T-cell (primary cell): ENCODE data around the gene APMAP. TPM values are rescaled to one million over a fixed set of nuclear protein-coding genes. Genes with fewer than 3 reads are reported as not detected.
"Not testable (repeated sequence)": the region's sequence is repeated elsewhere in the genome, so short reads cannot be mapped to it uniquely, and the experiment has no call there.

Experiments used
- ATAC-seq, 4 experiments: fragments of 200-7000 bp in 3 of 4; fragments of 150-1000 bp in 1 of 4; cut with Tn5 transposase; replicated peaks in 1 of 4; 1 replicate in 3 of 4; 2 replicates in 1 of 4; pipeline ENCODE4 v1.10.0; 2021; ENCODE audit warnings: moderate library complexity in 3 of 4, mild to moderate bottlenecking in 2 of 4, moderate number of reproducible peaks in 1 of 4
- CTCF ChIA-PET, 2 donors: fragments of 300-600 bp; sonication (Branson Sonifier 250); formaldehyde crosslinking; loops; one replicate each; lab custom pipeline; 2022; ENCODE audit warnings: antibody characterized with exemption in 2 of 2; lab: Charles Lee
- POLR2A ChIA-PET, 2 donors: fragments of 300-600 bp; sonication (Branson Sonifier 250); formaldehyde crosslinking; loops; one replicate each; lab custom pipeline; 2022; ENCODE audit warnings: antibody characterized with exemption in 2 of 2; lab: Charles Lee
- DNase-seq, 35 experiments: peaks; one replicate each; pipeline versions ENCODE4 v3.0.0 to v3.0.0-alpha.2; 2013 to 2023
- H3K27ac ChIP-seq: one replicate; pipeline ENCODE4 v1.5.1; 2013; ENCODE audit warnings: low read length
- H3K27me3 ChIP-seq, 2 experiments: replicated peaks in 1 of 2; 1 replicate in 1 of 2; 2 replicates in 1 of 2; pipeline versions ENCODE4 v1.6.1 to v1.7.0; 2013; ENCODE audit warnings: low read length in 1 of 2, mixed read lengths in 1 of 2; ENCODE audit not compliant: control insufficient read depth in 2 of 2, insufficient read depth in 2 of 2; ENCODE audit errors: extremely low read depth in 1 of 2
- H3K36me3 ChIP-seq, 2 donors: 1 replicate in 1 of 2; 2 replicates in 1 of 2; pipeline versions ENCODE4 v1.6.1 to v1.7.0; 2013; ENCODE audit warnings: low read length in 1 of 2; ENCODE audit not compliant: control insufficient read depth in 2 of 2, insufficient read depth in 1 of 2; ENCODE audit errors: extremely low read depth in 1 of 2
- H3K4me1 ChIP-seq, 2 experiments: 1 replicate in 1 of 2; 2 replicates in 1 of 2; pipeline versions ENCODE4 v1.6.1 to v1.7.0; 2013; ENCODE audit warnings: low read length in 2 of 2, mixed read lengths in 1 of 2; ENCODE audit not compliant: insufficient read depth in 2 of 2, control insufficient read depth in 1 of 2; ENCODE audit errors: extremely low read depth in 1 of 2
- H3K4me3 ChIP-seq, 2 donors: 1 replicate in 1 of 2; 2 replicates in 1 of 2; pipeline versions ENCODE4 v1.5.1 to v1.7.0; 2013; ENCODE audit warnings: mild to moderate bottlenecking in 2 of 2, low read length in 1 of 2, moderate library complexity in 1 of 2; ENCODE audit not compliant: control insufficient read depth in 1 of 2; ENCODE audit errors: extremely low read depth in 1 of 2
- H3K9me3 ChIP-seq: 2 replicates; pipeline ENCODE4 v1.7.0; 2013
- H3K27ac Mint-ChIP-seq, 2 donors: one replicate each; pipeline ENCODE4 v1.8.0; 2020 to 2021; ENCODE audit warnings: mild to moderate bottlenecking in 2 of 2, mixed read lengths in 2 of 2
- H3K27me3 Mint-ChIP-seq, 2 donors: one replicate each; pipeline ENCODE4 v1.8.0; 2021 to 2022; ENCODE audit warnings: mixed read lengths in 2 of 2
- H3K36me3 Mint-ChIP-seq: one replicate; pipeline ENCODE4 v1.8.0; 2021; ENCODE audit warnings: mixed read lengths
- H3K4me1 Mint-ChIP-seq, 3 donors: one replicate each; pipeline ENCODE4 v1.8.0; 2020 to 2022; ENCODE audit warnings: mixed read lengths in 3 of 3, mild to moderate bottlenecking in 1 of 3
- H3K4me3 Mint-ChIP-seq, 3 donors: one replicate each; pipeline ENCODE4 v1.8.0; 2020 to 2022; ENCODE audit warnings: mild to moderate bottlenecking in 3 of 3, mixed read lengths in 3 of 3, moderate library complexity in 3 of 3
- H3K9me3 Mint-ChIP-seq, 3 donors: one replicate each; pipeline ENCODE4 v1.8.0; 2020 to 2022; ENCODE audit warnings: mixed read lengths in 3 of 3
- WGBS: methylation state at CpG from one replicate; pipeline ENCODE4 v1.1.5; 2013; ENCODE audit warnings: missing lambda C conversion rate; ENCODE audit not compliant: insufficient coverage; 5-methylcytosine and 5-hydroxymethylcytosine counted together
- total RNA-seq, 35 experiments: library from RNA in 6 of 35; stranded (reverse) in 6 of 35; fragments of 120-200 nt in 1 of 35; gene quantifications; one replicate each; pipeline versions ENCODE4 v1.2.1 to v1.2.4 and lab custom pipeline; 2013 to 2026

APMAP gene
- total RNA-seq, 5 donors from 2014 or later (not counting 1 experiment from before 2014, with no cell fraction given) = 32.2 to 53.0 (median 49.8) TPM

- peaks cover 26 to 33% (median 31%) of the 10 kb centered on the region in 3 donors for H3K4me1 Mint-ChIP-seq
- no peaks in the 10 kb centered on the region for H3K27me3 ChIP-seq
- ATAC-seq (no peak), DNase-seq (no peak)
- POLR2A ChIA-PET = no interaction called here
- H3K27ac ChIP-seq = no peak overlapping the region
- H3K27ac Mint-ChIP-seq = no peak overlapping the region
- no peaks in the 10 kb centered on the region for H3K36me3 ChIP-seq
- peaks cover 5% of the 10 kb centered on the region for H3K36me3 Mint-ChIP-seq
- no peak overlapping the region for H3K4me3 ChIP-seq
- CTCF ChIA-PET = no interaction called here
- H3K4me1 ChIP-seq = peaks cover 17 to 32% of the 10 kb centered on the region in 2 experiments
- H3K9me3 Mint-ChIP-seq = peaks cover 0 to 4% (median 0%) of the 10 kb centered on the region in 3 donors
- no peaks in the 10 kb centered on the region for H3K27me3 Mint-ChIP-seq
- 89% methylated on average over 6 of the region's 9 CpGs for WGBS
- H3K9me3 ChIP-seq = no peaks in the 10 kb centered on the region
- no peak overlapping the region for H3K4me3 Mint-ChIP-seq
Measured at GRCh38 chr20:24934101-24934661, 58.4 kb downstream of the APMAP start.

- no peaks in the 10 kb centered on the region for H3K9me3 ChIP-seq
- no peaks in the 10 kb centered on the region for H3K27me3 Mint-ChIP-seq
- H3K27me3 ChIP-seq = no peaks in the 10 kb centered on the region
- WGBS = 94% methylated on average over 6 of the region's 7 CpGs
- peaks cover 0 to 4% (median 0%) of the 10 kb centered on the region in 3 donors for H3K9me3 Mint-ChIP-seq
- no peaks in the 10 kb centered on the region for H3K36me3 ChIP-seq
- H3K27ac ChIP-seq = no peak overlapping the region
- peaks cover 17 to 32% of the 10 kb centered on the region in 2 experiments for H3K4me1 ChIP-seq
- peaks cover 26 to 33% (median 31%) of the 10 kb centered on the region in 3 donors for H3K4me1 Mint-ChIP-seq
- peaks cover 5% of the 10 kb centered on the region for H3K36me3 Mint-ChIP-seq
- no peak overlapping the region for H3K4me3 Mint-ChIP-seq
- CTCF ChIA-PET = no interaction called here
- ATAC-seq (no peak), DNase-seq (no peak)
- POLR2A ChIA-PET = no interaction called here
- H3K4me3 ChIP-seq = no peak overlapping the region
- H3K27ac Mint-ChIP-seq = peak overlapping the region in 1 of 2 donors; percentile 49
Measured at GRCh38 chr20:24933266-24933908, 59.2 kb downstream of the APMAP start.

- H3K36me3 ChIP-seq, H3K27me3 Mint-ChIP-seq, H3K9me3 ChIP-seq, H3K27me3 ChIP-seq, ATAC-seq, H3K36me3 Mint-ChIP-seq, H3K4me3 ChIP-seq, H3K9me3 Mint-ChIP-seq: not testable (repeated sequence)
- ChIA-PET CTCF (interaction anchor here (0.6 to 1.2 kb wide), 5 partner anchors 14 to 470 kb away, joined by 3 to 7 read pairs (median 3); no protein-coding TSS in a partner anchor), POLR2A (interaction anchor here in 1 of 2 donors (0.6 kb wide), 1 partner anchor 23 kb away, joined by 5 read pairs; no protein-coding TSS in a partner anchor)
- peak in 1 of 35 experiments; percentile 21 for DNase-seq
- Mint-ChIP-seq H3K27ac (peak overlapping the region; percentile 74 to 87), H3K4me3 (peak overlapping the region in 2 of 3 donors; percentile 49 to 50), H3K4me1 (peaks cover 26 to 33% (median 31%) of the 10 kb centered on the region in 3 donors)
- peaks cover 17 to 32% of the 10 kb centered on the region in 2 experiments for H3K4me1 ChIP-seq
- H3K27ac ChIP-seq = peak overlapping the region; percentile 64
- WGBS = no CpG with 5 or more reads among the region's 1 CpG
Measured at GRCh38 chr20:24931893-24932292, 60.7 kb downstream of the APMAP start.

- ChIA-PET POLR2A (interaction anchor here in 1 of 2 donors (0.6 kb wide), 1 partner anchor 28 kb away, joined by 3 read pairs; no protein-coding TSS in a partner anchor), CTCF (interaction anchor here (0.6 to 1.4 kb wide), 8 partner anchors 18 to 1204 kb away, joined by 3 to 9 read pairs (median 4); partner anchors contain the start of gene CST7 (in 1 of the 2))
- H3K9me3 ChIP-seq, H3K36me3 ChIP-seq, H3K4me3 ChIP-seq, H3K36me3 Mint-ChIP-seq, H3K27me3 Mint-ChIP-seq, H3K9me3 Mint-ChIP-seq, ATAC-seq, H3K27me3 ChIP-seq: not testable (repeated sequence)
- Histone ChIP-seq H3K27ac (peak overlapping the region; percentile 71), H3K4me1 (peaks cover 17 to 32% of the 10 kb centered on the region in 2 experiments)
- DNase-seq = peak in 1 of 35 experiments; percentile 17
- WGBS = 80% methylated on average over 8 of the region's 15 CpGs
- peaks cover 26 to 33% (median 31%) of the 10 kb centered on the region in 3 donors for H3K4me1 Mint-ChIP-seq
- peak overlapping the region in 2 of 3 donors; percentile 49 to 50 for H3K4me3 Mint-ChIP-seq
- peak overlapping the region; percentile 66 to 74 for H3K27ac Mint-ChIP-seq
Measured at GRCh38 chr20:24930724-24931688, 61.5 kb downstream of the APMAP start.

- peak in 9 of 35 experiments; percentile 4 to 58 (median 20) for DNase-seq
- not testable (repeated sequence) for H3K9me3 Mint-ChIP-seq, H3K4me3 ChIP-seq, H3K9me3 ChIP-seq, H3K27me3 ChIP-seq, ATAC-seq, H3K36me3 Mint-ChIP-seq, H3K27me3 Mint-ChIP-seq, H3K4me3 Mint-ChIP-seq, H3K36me3 ChIP-seq
- POLR2A ChIA-PET = interaction anchor here in 1 of 2 donors (0.6 kb wide), 1 partner anchor 29 kb away, joined by 3 read pairs; no protein-coding TSS in a partner anchor
- Mint-ChIP-seq H3K27ac (peak overlapping the region in 1 of 2 donors; percentile 79), H3K4me1 (peaks cover 26 to 33% (median 31%) of the 10 kb centered on the region in 3 donors)
- peak overlapping the region; percentile 71 for H3K27ac ChIP-seq
- 59% methylated on average over 9 of the region's 13 CpGs for WGBS
- CTCF ChIA-PET = interaction anchor here in 1 of 2 donors (1.0 to 1.4 kb wide), 3 partner anchors 25 to 469 kb away, joined by 3 to 9 read pairs (median 4); no protein-coding TSS in a partner anchor
- peaks cover 17 to 28% of the 10 kb centered on the region in 2 experiments for H3K4me1 ChIP-seq
Measured at GRCh38 chr20:24929867-24930723, 62.5 kb downstream of the APMAP start.
